WI38 (cell line): Measurements from ENCODE around the gene ECE1.
"Not testable (repeated sequence)": the region's sequence is repeated elsewhere in the genome, so short reads cannot be mapped to it uniquely, and the experiment has no call there.

Experiments
- H3K4me3 ChIP-seq: 2 replicates; pipeline ENCODE4 v1.5.1; 2011; ENCODE audit warnings: low read depth, mild to moderate bottlenecking, control low read depth, low read length
- TF ChIP-seq, protein P1 (sequence below): IDR thresholded peaks from 2 replicates; pipeline ENCODE4 v1.5.1; 2012; ENCODE audit warnings: low read depth, mild to moderate bottlenecking, control low read depth, low read length

ECE1 gene

DNA sequence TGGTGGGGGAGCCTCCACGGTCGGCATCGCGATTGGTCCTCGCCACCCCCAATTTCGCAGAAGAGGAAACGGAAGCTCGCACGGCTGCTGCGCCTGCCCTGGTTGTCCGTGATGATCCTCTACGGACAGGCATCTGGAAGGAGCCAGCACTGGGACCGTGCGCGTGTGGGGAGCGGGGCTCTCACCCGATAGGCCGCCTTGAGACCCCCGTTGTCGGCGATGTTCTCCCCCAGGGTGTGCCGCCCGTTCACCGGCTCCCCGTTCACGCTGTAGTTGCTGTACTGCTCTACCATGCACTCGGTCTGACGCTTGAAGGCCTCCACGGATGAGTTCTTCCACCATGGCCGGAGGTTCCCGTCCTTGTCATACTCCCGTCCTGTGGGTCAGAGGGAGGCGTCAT is 65.2 kb downstream of the ECE1 start:
- TF ChIP-seq, protein P1, sequence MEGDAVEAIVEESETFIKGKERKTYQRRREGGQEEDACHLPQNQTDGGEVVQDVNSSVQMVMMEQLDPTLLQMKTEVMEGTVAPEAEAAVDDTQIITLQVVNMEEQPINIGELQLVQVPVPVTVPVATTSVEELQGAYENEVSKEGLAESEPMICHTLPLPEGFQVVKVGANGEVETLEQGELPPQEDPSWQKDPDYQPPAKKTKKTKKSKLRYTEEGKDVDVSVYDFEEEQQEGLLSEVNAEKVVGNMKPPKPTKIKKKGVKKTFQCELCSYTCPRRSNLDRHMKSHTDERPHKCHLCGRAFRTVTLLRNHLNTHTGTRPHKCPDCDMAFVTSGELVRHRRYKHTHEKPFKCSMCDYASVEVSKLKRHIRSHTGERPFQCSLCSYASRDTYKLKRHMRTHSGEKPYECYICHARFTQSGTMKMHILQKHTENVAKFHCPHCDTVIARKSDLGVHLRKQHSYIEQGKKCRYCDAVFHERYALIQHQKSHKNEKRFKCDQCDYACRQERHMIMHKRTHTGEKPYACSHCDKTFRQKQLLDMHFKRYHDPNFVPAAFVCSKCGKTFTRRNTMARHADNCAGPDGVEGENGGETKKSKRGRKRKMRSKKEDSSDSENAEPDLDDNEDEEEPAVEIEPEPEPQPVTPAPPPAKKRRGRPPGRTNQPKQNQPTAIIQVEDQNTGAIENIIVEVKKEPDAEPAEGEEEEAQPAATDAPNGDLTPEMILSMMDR = no peak
- H3K4me3 ChIP-seq = no peak overlapping the region

DNA sequence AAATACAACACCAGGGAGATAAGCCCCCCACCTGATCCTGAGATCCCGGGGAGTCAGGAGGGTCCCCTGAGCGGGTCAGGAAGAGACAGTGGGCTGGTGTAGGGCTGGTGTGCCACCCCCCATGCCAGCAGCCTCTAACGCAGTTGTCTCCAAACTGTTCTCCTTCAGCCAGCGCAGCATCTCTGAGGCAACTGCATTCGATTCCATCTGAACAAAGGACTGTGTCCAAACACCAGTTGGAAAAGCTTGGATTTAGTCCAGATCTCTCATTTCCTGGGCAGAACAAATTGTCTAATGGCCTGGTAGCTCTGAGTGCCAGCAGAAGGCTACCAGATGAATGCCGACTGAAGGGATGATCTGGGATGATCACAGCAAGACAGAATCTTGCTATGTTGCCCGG is 69.4 kb downstream of the ECE1 start:
- no peak overlapping the region for H3K4me3 ChIP-seq
- TF ChIP-seq, protein P1 = no peak

DNA sequence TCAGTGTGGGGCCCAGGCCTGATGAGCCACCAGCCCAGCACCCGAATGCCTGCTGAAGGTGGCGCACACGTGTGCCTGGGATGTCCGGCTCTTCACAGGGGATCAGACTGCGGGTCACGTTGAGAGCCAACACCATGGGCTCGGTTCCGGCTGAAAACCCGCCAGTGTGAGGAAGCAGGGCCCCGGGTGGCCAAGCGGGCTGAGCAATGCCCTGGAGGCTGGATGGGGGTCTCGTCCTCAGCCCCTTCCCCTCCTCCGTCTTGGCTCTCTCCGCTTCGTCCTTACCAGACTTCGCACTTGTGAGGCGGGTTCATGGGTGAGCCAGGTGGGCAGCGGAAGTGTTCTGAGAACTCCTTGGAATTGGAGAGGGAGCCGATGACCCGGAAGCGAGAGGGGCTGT is 70.6 kb downstream of the ECE1 start:
- no peak overlapping the region for H3K4me3 ChIP-seq
- TF ChIP-seq, protein P1 = no peak

DNA sequence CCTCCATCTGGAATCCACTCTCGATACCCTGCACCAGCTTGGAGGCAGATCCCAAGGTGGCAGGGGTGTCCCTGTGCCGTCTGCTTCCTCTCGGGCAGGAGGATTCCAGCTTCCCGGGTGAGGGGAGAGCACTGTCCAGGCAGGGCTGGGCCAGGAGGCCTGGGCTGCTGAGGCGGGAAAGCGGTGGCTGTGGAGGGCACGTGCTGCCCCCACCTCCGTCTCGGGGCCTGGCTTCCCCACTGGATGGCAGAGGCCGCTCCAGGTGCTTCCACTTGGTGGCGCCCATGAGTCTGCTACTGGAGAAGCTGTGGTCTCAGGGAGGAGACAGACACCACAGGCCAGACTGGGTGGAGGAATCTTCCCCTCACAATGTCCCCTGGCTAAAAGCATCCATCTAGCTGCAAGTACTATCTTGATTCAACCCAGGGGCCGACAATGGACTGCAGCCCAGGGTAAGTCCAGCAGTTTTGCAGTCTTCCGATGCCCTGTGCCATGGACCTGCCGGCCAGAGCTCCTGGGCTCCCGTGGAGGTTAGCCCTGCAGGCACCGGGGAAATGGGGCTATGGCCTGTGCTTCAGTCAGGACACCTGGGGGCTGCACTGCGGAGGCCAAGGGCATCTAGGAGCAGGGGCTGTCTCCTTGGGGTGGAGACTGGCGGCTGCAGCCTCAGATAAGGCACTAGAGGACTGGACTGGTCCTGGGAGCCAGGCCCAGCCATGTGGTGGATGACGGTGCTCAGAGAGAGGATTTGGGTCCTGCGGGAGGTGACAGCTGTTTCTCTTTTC is 72.3 kb downstream of the ECE1 start:
- H3K4me3 ChIP-seq = no peak overlapping the region
- TF ChIP-seq, protein P1 = peak; percentile 37

DNA sequence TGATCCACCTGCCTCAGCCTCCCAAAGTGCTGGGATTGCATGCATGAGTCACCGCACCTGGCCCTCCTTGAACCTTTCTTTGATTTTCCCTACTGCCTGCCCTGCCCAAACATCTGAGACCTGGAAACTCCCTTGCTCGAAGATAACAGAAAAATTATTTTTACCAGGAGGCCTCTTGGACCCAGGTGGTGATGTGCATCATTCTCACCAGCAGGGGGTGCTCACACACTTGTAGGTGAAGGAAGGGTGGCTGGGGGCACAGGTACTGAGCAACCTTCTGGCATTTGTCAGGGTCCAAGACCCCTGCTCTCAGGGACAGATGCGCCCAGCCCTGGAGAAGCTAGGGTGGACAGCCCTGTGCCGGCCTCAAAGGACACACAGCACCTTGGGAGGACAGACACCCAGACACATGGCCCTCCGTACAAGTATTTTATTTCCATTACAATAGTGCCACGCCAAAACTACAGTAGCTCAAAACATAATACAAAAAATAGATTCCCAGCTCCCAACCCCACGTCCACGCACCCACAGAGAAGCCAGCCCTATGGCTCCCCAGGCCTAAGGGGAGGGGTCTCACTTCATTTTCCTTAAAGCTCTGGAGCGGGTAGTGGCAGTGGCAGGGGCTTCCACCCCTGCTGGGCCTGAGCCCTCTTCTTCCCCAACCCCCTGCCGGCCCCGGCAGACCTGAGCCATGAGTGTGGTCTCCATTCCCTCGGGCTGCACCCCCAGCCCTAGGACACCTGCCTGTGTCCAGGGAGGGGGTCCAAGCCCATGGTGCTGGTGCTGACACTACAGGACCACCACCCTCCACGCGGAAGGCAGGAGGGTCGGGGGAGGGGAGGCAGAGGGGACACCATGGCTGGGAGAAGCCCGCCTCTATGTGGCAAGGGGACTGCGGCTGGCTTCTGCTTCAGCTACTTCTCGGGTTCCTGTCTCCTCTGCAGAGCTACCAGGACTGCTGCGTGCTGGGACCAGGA is 73.1 kb downstream of the ECE1 start:
- no peak overlapping the region for H3K4me3 ChIP-seq
- TF ChIP-seq, protein P1 = peak; percentile 78

DNA sequence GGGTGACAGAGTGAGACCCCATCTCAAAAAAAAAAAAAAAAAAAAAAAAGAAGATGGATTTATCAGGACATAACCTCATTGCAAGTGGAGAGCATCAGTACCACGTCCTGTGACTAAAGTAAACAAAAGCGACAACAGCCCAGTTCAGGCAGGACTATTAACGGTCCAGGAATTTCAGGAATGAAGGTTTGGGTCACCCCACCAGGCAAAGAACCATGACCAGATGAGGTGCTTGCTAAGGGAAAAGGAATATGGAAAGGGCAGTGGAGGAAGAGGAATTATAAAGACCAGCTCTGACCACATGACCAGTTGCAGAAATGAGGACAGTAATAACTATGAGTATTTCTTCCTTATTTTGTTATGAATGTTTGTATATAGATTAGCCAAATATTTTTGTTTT is 78.1 kb downstream of the ECE1 start:
- TF ChIP-seq, protein P1 = no peak
- H3K4me3 ChIP-seq = no peak overlapping the region

DNA sequence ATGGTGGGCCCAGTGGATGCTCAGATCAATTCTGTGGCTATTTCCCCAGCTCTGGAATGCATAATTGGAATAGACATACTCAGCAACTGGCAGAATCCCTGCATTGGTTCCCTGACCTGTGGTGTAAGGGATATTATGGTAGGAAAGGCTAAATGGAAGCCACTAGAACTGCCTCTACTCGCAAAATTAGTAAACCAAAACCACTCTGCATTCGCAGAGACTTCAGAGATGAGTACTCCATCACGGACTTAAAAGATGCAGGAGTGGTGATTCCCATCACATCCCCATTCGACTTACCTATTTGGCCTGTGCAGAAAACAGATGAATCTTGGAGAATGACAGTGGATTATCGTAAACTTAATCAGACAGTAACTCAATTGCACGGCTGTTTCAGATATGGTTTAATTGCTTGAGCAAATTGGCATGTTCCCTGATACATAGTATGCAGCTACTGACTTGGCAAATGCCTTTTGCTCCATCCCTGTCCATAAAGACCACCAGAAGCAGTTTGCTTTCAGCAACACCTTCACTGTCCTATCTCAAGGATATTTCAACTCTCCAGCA is 82.0 kb downstream of the ECE1 start:
- H3K4me3 ChIP-seq = not testable (repeated sequence)
